ENCODE measurements around the gene CCBE1. TPM values are rescaled to one million over a fixed set of nuclear protein-coding genes. Genes with fewer than 3 reads are reported as not detected.

Gene CCBE1
- total RNA-seq, 1 donor from 2014 or later = 3.6 TPM

- DNase-seq (ENCODE audit: missing footprints) = no peak
- peak; percentile 29 for ATAC-seq
- intact Hi-C loops (cut with DNase I) = loop anchor here (10.0 kb wide), 1 partner anchor 127 kb away; the partner anchor contains the start of gene CCBE1
Observed at GRCh38 chr18:59567431-59567830, 129.8 kb downstream of the CCBE1 start.

- no peak for DNase-seq (ENCODE audit: missing footprints)
- intact Hi-C loops (cut with DNase I) = loop anchor here (10.0 kb wide), 1 partner anchor 128 kb away; the partner anchor contains the start of gene CCBE1
- ATAC-seq = peak; percentile 79
Observed at GRCh38 chr18:59566533-59566971, 130.7 kb downstream of the CCBE1 start.

GRCh38 chr18:59565957-59566356 lies 131.3 kb downstream of the CCBE1 start:
- ATAC-seq (no peak), DNase-seq (ENCODE audit: missing footprints) (no peak)
- intact Hi-C loops (cut with DNase I) = loop anchor here (10.0 kb wide), 1 partner anchor 129 kb away; the partner anchor contains the start of gene CCBE1

- DNase-seq (ENCODE audit: missing footprints) = no peak
- no peak for ATAC-seq
- intact Hi-C loops (cut with DNase I) = loop anchor here (10.0 kb wide), 1 partner anchor 130 kb away; the partner anchor contains the start of gene CCBE1
Observed at GRCh38 chr18:59564561-59564960, 132.7 kb downstream of the CCBE1 start.

- intact Hi-C loops (cut with DNase I) = loop anchor here (10.0 kb wide), 1 partner anchor 132 kb away; the partner anchor contains the start of gene CCBE1
Observed at GRCh38 chr18:59563176-59563785, 133.9 kb downstream of the CCBE1 start.

GRCh38 chr18:59562751-59563150 lies 134.5 kb downstream of the CCBE1 start:
- ATAC-seq (no peak), DNase-seq (ENCODE audit: missing footprints) (no peak)
- intact Hi-C loops (cut with DNase I) = loop anchor here (10.0 kb wide), 1 partner anchor 132 kb away; the partner anchor contains the start of gene CCBE1

More at GRCh38 chr18:59563176-59563785, 133.9 kb downstream of the CCBE1 start:
- no peak for DNase-seq (ENCODE audit: missing footprints)
- no peak for ATAC-seq

GRCh38 chr18:59561612-59562011 lies 135.6 kb downstream of the CCBE1 start:
- intact Hi-C loops (cut with DNase I) = loop anchor here (10.0 kb wide), 1 partner anchor 133 kb away; the partner anchor contains the start of gene CCBE1
- DNase-seq (ENCODE audit: missing footprints) = no peak
- no peak for ATAC-seq

GRCh38 chr18:59560556-59560955 lies 136.7 kb downstream of the CCBE1 start:
- ATAC-seq (no peak), DNase-seq (ENCODE audit: missing footprints) (no peak)
- intact Hi-C loops (cut with DNase I) = loop anchor here (10.0 kb wide), 1 partner anchor 134 kb away; the partner anchor contains the start of gene CCBE1

GRCh38 chr18:59559528-59559927 lies 137.7 kb downstream of the CCBE1 start:
- DNase-seq (ENCODE audit: missing footprints) (no peak), ATAC-seq (peak; percentile 15)
- intact Hi-C loops (cut with DNase I) = no loop called here

- intact Hi-C loops (cut with DNase I) = no loop called here
- ATAC-seq (no peak), DNase-seq (ENCODE audit: missing footprints) (no peak)
Observed at GRCh38 chr18:59555995-59556659, 141.1 kb downstream of the CCBE1 start.

GRCh38 chr18:59554796-59555335 lies 142.4 kb downstream of the CCBE1 start:
- ATAC-seq = no peak
- intact Hi-C loops (cut with DNase I) = loop anchor here (5.0 kb wide), 1 partner anchor 98 kb away; no protein-coding TSS in a partner anchor
- no peak for DNase-seq (ENCODE audit: missing footprints)

GRCh38 chr18:59553273-59553870 lies 143.9 kb downstream of the CCBE1 start:
- intact Hi-C loops (cut with DNase I) = loop anchor here (2.0 to 5.0 kb wide), 2 partner anchors 83 to 96 kb away; no protein-coding TSS in a partner anchor
- ATAC-seq (peak; percentile 17), DNase-seq (ENCODE audit: missing footprints) (no peak)

GRCh38 chr18:59551902-59552635 lies 145.2 kb downstream of the CCBE1 start:
- ATAC-seq (peak; percentile 80), DNase-seq (ENCODE audit: missing footprints) (peak; percentile 69)
- intact Hi-C loops (cut with DNase I) = loop anchor here (2.0 to 5.0 kb wide), 2 partner anchors 81 to 95 kb away; no protein-coding TSS in a partner anchor

GRCh38 chr18:59550174-59550516 lies 147.1 kb downstream of the CCBE1 start:
- ATAC-seq (peak; percentile 36), DNase-seq (ENCODE audit: missing footprints) (no peak)
- intact Hi-C loops (cut with DNase I) = loop anchor here (5.0 kb wide), 1 partner anchor 93 kb away; no protein-coding TSS in a partner anchor

- DNase-seq (ENCODE audit: missing footprints) (no peak), ATAC-seq (peak; percentile 15)
- intact Hi-C loops (cut with DNase I) = loop anchor here (5.0 kb wide), 1 partner anchor 92 kb away; no protein-coding TSS in a partner anchor
Observed at GRCh38 chr18:59549503-59550173, 147.6 kb downstream of the CCBE1 start.

- DNase-seq (ENCODE audit: missing footprints) (no peak), ATAC-seq (peak; percentile 65)
- intact Hi-C loops (cut with DNase I) = loop anchor here (2.0 kb wide), 1 partner anchor 31 kb away; no protein-coding TSS in a partner anchor
Observed at GRCh38 chr18:59547581-59548182, 149.5 kb downstream of the CCBE1 start.

- intact Hi-C loops (cut with DNase I) = loop anchor here (2.0 kb wide), 1 partner anchor 29 kb away; no protein-coding TSS in a partner anchor
- ATAC-seq = no peak
Observed at GRCh38 chr18:59546188-59546587, 151.0 kb downstream of the CCBE1 start.

More at GRCh38 chr18:59546188-59546587, 151.0 kb downstream of the CCBE1 start:
- no peak for DNase-seq (ENCODE audit: missing footprints)
